8988T (cell line): ENCODE data around the gene AGXT2.
"Not testable (repeated sequence)": the region's sequence is repeated elsewhere in the genome, so short reads cannot be mapped to it uniquely, and the experiment has no call there.

Source experiments
- DNase-seq: peaks from one replicate; pipeline ENCODE4 v3.0.0; 2011

AGXT2 gene

GRCh38 chr5:35050541-35051126, 2.9 kb upstream of the AGXT2 start:
- DNase-seq = no peak

- no peak for DNase-seq
Measured at GRCh38 chr5:35048910-35049309, 1.2 kb upstream of the AGXT2 start.

GRCh38 chr5:35046774-35047173, 975 bp downstream of the AGXT2 start:
- no peak for DNase-seq

GRCh38 chr5:35045280-35045679, 2.5 kb downstream of the AGXT2 start:
- no peak for DNase-seq

GRCh38 chr5:35044649-35045048, 3.1 kb downstream of the AGXT2 start:
- DNase-seq = no peak

- no peak for DNase-seq
Measured at GRCh38 chr5:35042781-35043180, 5.0 kb downstream of the AGXT2 start.

GRCh38 chr5:35041261-35041660, 6.5 kb downstream of the AGXT2 start:
- no peak for DNase-seq

- DNase-seq = no peak
Measured at GRCh38 chr5:35038891-35039290, 8.9 kb downstream of the AGXT2 start.

GRCh38 chr5:35036536-35036935, 11.2 kb downstream of the AGXT2 start:
- DNase-seq = no peak

GRCh38 chr5:35035929-35036328, 11.8 kb downstream of the AGXT2 start:
- DNase-seq = not testable (repeated sequence)

- DNase-seq = no peak
Measured at GRCh38 chr5:35035271-35035670, 12.5 kb downstream of the AGXT2 start.

GRCh38 chr5:35032356-35032755, 15.4 kb downstream of the AGXT2 start:
- DNase-seq = no peak

GRCh38 chr5:35031276-35031675, 16.5 kb downstream of the AGXT2 start:
- no peak for DNase-seq

- DNase-seq = no peak
Measured at GRCh38 chr5:35030426-35031100, 17.2 kb downstream of the AGXT2 start.

- DNase-seq = no peak
Measured at GRCh38 chr5:35029333-35029732, 18.4 kb downstream of the AGXT2 start.

- DNase-seq = no peak
Measured at GRCh38 chr5:35026941-35027340, 20.8 kb downstream of the AGXT2 start.

GRCh38 chr5:35026280-35026840, 21.4 kb downstream of the AGXT2 start:
- DNase-seq = no peak

- no peak for DNase-seq
Measured at GRCh38 chr5:35024911-35025510, 22.7 kb downstream of the AGXT2 start.

GRCh38 chr5:35023391-35024178, 24.2 kb downstream of the AGXT2 start:
- DNase-seq = no peak

GRCh38 chr5:35016174-35017051, 31.3 kb downstream of the AGXT2 start:
- DNase-seq = no peak

GRCh38 chr5:35015063-35015462, 32.7 kb downstream of the AGXT2 start:
- DNase-seq = no peak

- no peak for DNase-seq
Measured at GRCh38 chr5:35012796-35013195, 35.0 kb downstream of the AGXT2 start.
